ENCODE data around the gene LIPC.

LIPC gene

GRCh38 chr15:58469432-58470353 lies 37.9 kb downstream of the LIPC start (continued):
- TF ChIP-seq PRDM6 (tag by site-specific recombination; IDR thresholded peaks at IDR 0.05): 0 out of 2 replicates have a peak, but pooled peaks have one; percentile 26
- no peak for TF ChIP-seq ZNF280C (tag by site-specific recombination; IDR thresholded peaks at IDR 0.05)
- no peak for TF ChIP-seq MEIS1 (CRISPR knock-in tag; IDR thresholded peaks at IDR 0.05; ENCODE audit: borderline replicate concordance)
- TF ChIP-seq ZNF624 (tag by site-specific recombination; IDR thresholded peaks at IDR 0.05): no peak
- no peak for TF ChIP-seq BCL6B (tag by site-specific recombination; IDR thresholded peaks at IDR 0.05)
- no peak for TF ChIP-seq ZBTB20 (tag by site-specific recombination; IDR thresholded peaks at IDR 0.05)
- TF ChIP-seq ZNF146 (tag by site-specific recombination; IDR thresholded peaks at IDR 0.05): no peak
- TF ChIP-seq ZSCAN16 (tag by site-specific recombination; IDR thresholded peaks at IDR 0.05): no peak
- no peak for TF ChIP-seq ZSCAN18 (tag by site-specific recombination; IDR thresholded peaks at IDR 0.05)
- no peak for TF ChIP-seq KLF17 (tag by site-specific recombination; IDR thresholded peaks at IDR 0.05)
- TF ChIP-seq ZNF629 (tag by site-specific recombination; IDR thresholded peaks at IDR 0.05): 0 out of 2 replicates have a peak, but pooled peaks have one; percentile 9
- no peak for TF ChIP-seq ZNF561 (tag by site-specific recombination; IDR thresholded peaks at IDR 0.05; ENCODE audit: borderline replicate concordance)
- no peak for TF ChIP-seq ZNF585B (tag by site-specific recombination; IDR thresholded peaks at IDR 0.05)
- no peak for TF ChIP-seq ZNF433 (tag by site-specific recombination; IDR thresholded peaks at IDR 0.05; ENCODE audit: low read depth)
- no peak for TF ChIP-seq ZNF529 (tag by site-specific recombination; IDR thresholded peaks at IDR 0.05; ENCODE audit: insufficient replicate concordance)
- TF ChIP-seq TRIM28 (IDR thresholded peaks at IDR 0.05; ENCODE audit: borderline replicate concordance, low read length): no peak
- no peak for TF ChIP-seq ZNF175 (tag by site-specific recombination; IDR thresholded peaks at IDR 0.05)
- TF ChIP-seq EGR2 (tag by site-specific recombination; IDR thresholded peaks at IDR 0.05; ENCODE audit: low read depth): no peak
- TF ChIP-seq MYNN (tag by site-specific recombination; IDR thresholded peaks at IDR 0.05; ENCODE audit: borderline replicate concordance): no peak

Data from HEK293 (cell line).